Measurements from ENCODE around the gene CCDC197.

Gene CCDC197

DNA sequence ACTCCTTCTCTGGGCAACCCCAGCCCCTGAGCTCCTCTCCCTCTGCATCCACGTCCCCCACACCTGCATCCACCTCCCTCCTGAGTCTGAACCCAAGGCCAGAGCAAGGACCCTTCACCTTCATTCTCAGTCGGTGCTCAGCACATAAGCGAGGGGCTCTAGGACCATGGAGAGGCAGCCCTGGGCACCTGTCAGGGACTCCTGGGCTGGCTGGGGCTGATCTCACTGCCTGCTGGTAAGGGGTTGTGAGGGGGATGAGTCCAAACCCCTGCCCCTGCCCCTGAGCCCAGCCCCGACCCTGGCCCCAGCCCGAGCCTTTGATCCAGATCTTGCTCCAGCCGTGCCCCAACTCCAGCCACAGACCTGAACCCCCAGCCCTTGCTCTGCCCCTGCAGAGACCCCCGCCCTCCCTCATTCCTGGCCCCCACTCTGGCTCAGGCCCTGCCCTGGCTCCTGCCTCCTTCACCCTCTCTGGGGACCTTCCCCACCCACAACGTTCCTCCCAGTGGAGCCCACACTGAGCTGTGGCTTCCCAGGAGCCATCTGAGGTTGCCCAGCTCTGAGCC is 888 bp upstream of the CCDC197 start:
- POLR2A ChIA-PET = no interaction called here
- TF ChIP-seq FOXK2 (IDR thresholded peaks at IDR 0.05) = no peak
- TF ChIP-seq SP1 (IDR thresholded peaks at IDR 0.05) = no peak
- TF ChIP-seq ELF4 (IDR thresholded peaks at IDR 0.05) = no peak
- TF ChIP-seq ARNT (IDR thresholded peaks at IDR 0.05) = no peak
- no peak for TF ChIP-seq FOXA1 (IDR thresholded peaks at IDR 0.05)
- no peak for TF ChIP-seq HDGF (IDR thresholded peaks at IDR 0.05; ENCODE audit: borderline replicate concordance)
- TF ChIP-seq, protein P1, sequence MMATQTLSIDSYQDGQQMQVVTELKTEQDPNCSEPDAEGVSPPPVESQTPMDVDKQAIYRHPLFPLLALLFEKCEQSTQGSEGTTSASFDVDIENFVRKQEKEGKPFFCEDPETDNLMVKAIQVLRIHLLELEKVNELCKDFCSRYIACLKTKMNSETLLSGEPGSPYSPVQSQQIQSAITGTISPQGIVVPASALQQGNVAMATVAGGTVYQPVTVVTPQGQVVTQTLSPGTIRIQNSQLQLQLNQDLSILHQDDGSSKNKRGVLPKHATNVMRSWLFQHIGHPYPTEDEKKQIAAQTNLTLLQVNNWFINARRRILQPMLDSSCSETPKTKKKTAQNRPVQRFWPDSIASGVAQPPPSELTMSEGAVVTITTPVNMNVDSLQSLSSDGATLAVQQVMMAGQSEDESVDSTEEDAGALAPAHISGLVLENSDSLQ (IDR thresholded peaks at IDR 0.05) = no peak
- no peak for TF ChIP-seq SUZ12 (IDR thresholded peaks at IDR 0.05)
- no peak for TF ChIP-seq FOXM1 (IDR thresholded peaks at IDR 0.05; ENCODE audit: borderline replicate concordance)
- no peak for TF ChIP-seq LEF1 (IDR thresholded peaks at IDR 0.05; ENCODE audit: borderline replicate concordance)
- CTCF ChIA-PET = interaction anchor here (1.5 to 2.3 kb wide), 2 partner anchors 8 to 56 kb away, joined by 4 to 9 read pairs; no protein-coding TSS in a partner anchor
- DNase-seq (ENCODE audit: extremely low spot score) = no peak

DNA sequence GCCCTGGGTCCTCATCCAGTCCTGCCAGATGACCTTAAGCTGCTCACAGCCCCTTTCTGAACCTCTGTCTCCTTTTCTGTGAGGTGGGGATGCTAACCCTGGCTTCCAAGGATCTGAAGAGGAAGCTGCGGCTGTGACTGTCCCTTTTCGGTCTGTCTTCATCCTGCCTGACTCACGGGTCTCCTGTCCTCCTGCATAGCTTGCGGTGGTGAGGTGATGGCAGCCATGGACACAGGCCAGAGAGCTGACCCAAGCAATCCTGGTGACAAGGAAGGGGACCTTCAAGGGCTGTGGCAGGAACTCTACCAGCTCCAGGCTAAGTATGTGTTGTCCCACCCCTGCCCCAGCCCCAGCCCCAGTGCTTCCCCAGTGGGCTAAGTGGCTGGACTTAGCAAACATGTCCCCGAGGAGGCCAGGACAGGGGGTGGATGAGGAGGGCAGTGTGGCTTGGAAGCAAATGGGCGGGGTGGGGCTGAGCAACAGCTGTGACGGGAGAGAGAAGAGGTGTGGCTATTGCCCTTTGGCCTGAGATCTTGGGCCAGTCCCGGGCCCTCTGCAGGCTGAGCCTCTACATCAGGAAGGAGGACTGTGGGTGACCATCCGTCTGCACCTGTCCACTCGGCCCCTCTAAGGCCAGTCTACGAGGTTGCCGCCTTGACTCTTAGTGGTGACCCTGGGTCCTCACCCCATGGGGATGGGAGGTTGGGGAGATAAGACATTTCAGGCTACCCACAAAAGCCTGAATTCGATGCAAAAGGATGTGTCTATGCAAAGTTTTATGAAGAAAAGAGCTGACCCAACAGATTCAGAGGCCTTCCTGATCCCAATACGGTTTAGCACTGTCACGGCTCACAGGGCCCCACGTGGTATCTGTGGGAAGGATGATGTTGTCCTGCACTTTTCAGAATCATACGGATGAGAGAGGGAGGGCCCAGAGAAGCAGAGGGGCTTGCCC is 1.1 kb downstream of the CCDC197 start:
- no peak for DNase-seq (ENCODE audit: extremely low spot score)
- TF ChIP-seq NFRKB (IDR thresholded peaks at IDR 0.05) (no peak), BHLHE40 (IDR thresholded peaks at IDR 0.05; ENCODE audit: borderline replicate concordance) (no peak), FOXA1 (IDR thresholded peaks at IDR 0.05) (no peak), SUZ12 (IDR thresholded peaks at IDR 0.05) (no peak), L3MBTL2 (conservative IDR thresholded peaks at IDR 0.05) (no peak), FOXK2 (IDR thresholded peaks at IDR 0.05) (no peak)
- CTCF ChIA-PET = interaction anchor here (0.9 to 2.2 kb wide), 4 partner anchors 15 to 58 kb away, joined by 4 to 17 read pairs (median 6); no protein-coding TSS in a partner anchor
- POLR2A ChIA-PET = no interaction called here

DNA sequence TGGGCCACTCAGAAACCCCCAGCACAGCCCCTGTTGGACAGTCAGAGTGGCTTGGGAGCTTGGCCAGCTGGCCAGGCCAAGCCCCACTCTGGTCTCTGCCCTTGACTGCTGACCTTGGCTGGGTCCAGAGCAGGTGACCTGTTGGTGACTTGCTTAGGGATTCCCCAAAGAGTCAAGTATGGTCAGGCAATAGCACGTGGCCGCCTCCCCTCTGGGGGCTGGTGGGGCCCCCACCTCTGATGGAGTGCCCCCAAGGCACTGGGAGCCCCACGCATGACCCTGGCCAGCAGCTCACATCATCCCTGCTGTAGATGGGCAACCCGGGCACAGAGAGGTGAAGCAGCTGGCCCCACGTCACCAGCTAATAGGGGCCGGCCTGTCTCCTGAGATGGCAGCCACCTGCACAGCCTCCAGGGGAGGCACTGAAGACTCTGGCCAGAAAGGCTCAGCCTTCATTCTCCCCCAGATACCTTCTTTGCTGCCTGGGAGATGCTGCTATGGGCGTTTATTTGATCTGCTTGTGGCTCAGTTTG is 1.8 kb downstream of the CCDC197 start:
- no peak for DNase-seq (ENCODE audit: extremely low spot score)
- ChIA-PET CTCF (interaction anchor here (2.2 kb wide), 1 partner anchor 59 kb away, joined by 17 read pairs; no protein-coding TSS in a partner anchor), POLR2A (no interaction called here)
- TF ChIP-seq, protein P1 (IDR thresholded peaks at IDR 0.05) = no peak
- TF ChIP-seq LEF1 (IDR thresholded peaks at IDR 0.05; ENCODE audit: borderline replicate concordance) = no peak
- no peak for TF ChIP-seq HDGF (IDR thresholded peaks at IDR 0.05; ENCODE audit: borderline replicate concordance)
- no peak for TF ChIP-seq FOXK2 (IDR thresholded peaks at IDR 0.05)
- TF ChIP-seq L3MBTL2 (conservative IDR thresholded peaks at IDR 0.05) = no peak
- TF ChIP-seq FOXM1 (IDR thresholded peaks at IDR 0.05; ENCODE audit: borderline replicate concordance) = no peak
- TF ChIP-seq SP1 (IDR thresholded peaks at IDR 0.05) = no peak
- TF ChIP-seq ZNF384 (IDR thresholded peaks at IDR 0.05) = no peak
- no peak for TF ChIP-seq BHLHE40 (IDR thresholded peaks at IDR 0.05; ENCODE audit: borderline replicate concordance)
- TF ChIP-seq ELF4 (IDR thresholded peaks at IDR 0.05) = no peak
- no peak for TF ChIP-seq SUZ12 (IDR thresholded peaks at IDR 0.05)
- TF ChIP-seq NFRKB (IDR thresholded peaks at IDR 0.05) = no peak
- no peak for TF ChIP-seq FOXA1 (IDR thresholded peaks at IDR 0.05)
- TF ChIP-seq CTBP1 (IDR thresholded peaks at IDR 0.05; ENCODE audit: borderline replicate concordance) = no peak
- no peak for TF ChIP-seq TARDBP (IDR thresholded peaks at IDR 0.05)
- no peak for TF ChIP-seq ARNT (IDR thresholded peaks at IDR 0.05)

DNA sequence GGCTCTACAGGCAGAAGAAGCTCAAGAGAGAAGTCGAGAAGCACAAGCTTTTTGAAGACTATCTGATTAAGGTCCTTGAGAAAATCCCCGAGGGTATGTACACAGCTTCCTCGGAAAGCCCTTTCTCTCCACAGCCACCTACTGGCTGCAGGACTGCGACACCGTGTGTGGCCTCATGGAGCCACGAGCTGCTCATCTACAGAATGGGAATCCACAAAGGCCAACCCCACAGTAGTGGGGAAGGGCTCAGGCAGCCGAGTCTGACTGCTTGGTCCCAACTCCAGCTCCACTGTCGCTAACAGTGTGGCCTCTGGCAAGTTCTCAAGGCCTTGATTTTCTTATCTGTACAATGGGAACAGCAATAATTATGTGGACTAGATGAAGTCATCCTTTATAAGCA is 2.5 kb downstream of the CCDC197 start:
- CTCF ChIA-PET = interaction anchor here (2.2 kb wide), 1 partner anchor 59 kb away, joined by 17 read pairs; no protein-coding TSS in a partner anchor
- DNase-seq (ENCODE audit: extremely low spot score) = no peak
- POLR2A ChIA-PET = no interaction called here
- TF ChIP-seq FOXA1 (IDR thresholded peaks at IDR 0.05) (no peak), CTBP1 (IDR thresholded peaks at IDR 0.05; ENCODE audit: borderline replicate concordance) (no peak), L3MBTL2 (conservative IDR thresholded peaks at IDR 0.05) (no peak), NFRKB (IDR thresholded peaks at IDR 0.05) (no peak), ELF4 (IDR thresholded peaks at IDR 0.05) (no peak), SP1 (IDR thresholded peaks at IDR 0.05) (no peak), HDGF (IDR thresholded peaks at IDR 0.05; ENCODE audit: borderline replicate concordance) (no peak), LEF1 (IDR thresholded peaks at IDR 0.05; ENCODE audit: borderline replicate concordance) (no peak), FOXK2 (IDR thresholded peaks at IDR 0.05) (no peak), ARNT (IDR thresholded peaks at IDR 0.05) (no peak), TARDBP (IDR thresholded peaks at IDR 0.05) (no peak), FOXM1 (IDR thresholded peaks at IDR 0.05; ENCODE audit: borderline replicate concordance) (no peak), ZNF384 (IDR thresholded peaks at IDR 0.05) (no peak), SUZ12 (IDR thresholded peaks at IDR 0.05) (no peak), BHLHE40 (IDR thresholded peaks at IDR 0.05; ENCODE audit: borderline replicate concordance) (no peak)
- TF ChIP-seq, protein P1 (IDR thresholded peaks at IDR 0.05) = no peak

DNA sequence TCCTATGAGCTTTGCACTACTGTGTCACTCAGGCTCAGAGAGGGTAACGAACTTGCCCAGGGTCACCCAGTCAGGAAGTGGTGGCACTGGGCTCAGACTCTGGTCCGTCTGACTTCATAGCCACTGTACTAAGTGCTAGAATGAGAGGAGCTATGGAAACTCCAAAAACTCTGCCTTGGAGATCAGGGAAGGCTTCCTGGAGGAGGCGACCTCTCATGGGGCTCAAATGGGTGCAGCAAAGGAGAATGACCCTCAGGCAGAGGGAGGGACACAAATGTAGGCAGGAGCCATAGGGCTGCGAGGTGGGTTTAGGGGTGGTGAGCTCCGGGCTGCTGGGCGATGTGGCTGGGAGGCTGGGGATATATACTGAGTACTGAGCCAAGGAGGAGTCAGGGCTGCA is 3.2 kb downstream of the CCDC197 start:
- ChIA-PET POLR2A (no interaction called here), CTCF (interaction anchor here (1.2 to 2.2 kb wide), 3 partner anchors 8 to 60 kb away, joined by 5 to 17 read pairs (median 5); no protein-coding TSS in a partner anchor)
- no peak for DNase-seq (ENCODE audit: extremely low spot score)
- TF ChIP-seq SUZ12 (IDR thresholded peaks at IDR 0.05) (no peak), HDGF (IDR thresholded peaks at IDR 0.05; ENCODE audit: borderline replicate concordance) (no peak), BHLHE40 (IDR thresholded peaks at IDR 0.05; ENCODE audit: borderline replicate concordance) (no peak), SP1 (IDR thresholded peaks at IDR 0.05) (no peak), ELF4 (IDR thresholded peaks at IDR 0.05) (no peak), ARNT (IDR thresholded peaks at IDR 0.05) (no peak), TARDBP (IDR thresholded peaks at IDR 0.05) (no peak), FOXA1 (IDR thresholded peaks at IDR 0.05) (no peak)
- TF ChIP-seq, protein P1 (IDR thresholded peaks at IDR 0.05) = no peak

Data from HEK293T (cell line).